Gastrocnemius medialis (tissue), 4 donors: ENCODE measurements around the gene BBS4.

Experiments used
- CTCF ChIP-seq, 5 experiments: fragments of 450-650 bp in 3 of 5; fragments of 200-600 bp in 2 of 5; sonication (generic) in 2 of 5; IDR thresholded peaks in 4 of 5; conservative IDR thresholded peaks in 1 of 5; 1 replicate in 4 of 5; 2 replicates in 1 of 5; pipeline ENCODE4 v1.5.1; 2016 to 2019; ENCODE audit warnings: antibody characterized with exemption in 5 of 5, mild to moderate bottlenecking in 3 of 5, moderate library complexity in 3 of 5
- POLR2A ChIP-seq, 2 donors: fragments of 450-650 bp; IDR thresholded peaks; one replicate each; pipeline ENCODE4 v1.6.1; 2017; ENCODE audit warnings: antibody characterized with exemption in 2 of 2, mild to moderate bottlenecking in 2 of 2, moderate library complexity in 2 of 2

GRCh38 chr15:72760590-72761260, 74.7 kb downstream of the BBS4 start:
- no peak for TF ChIP-seq CTCF (IDR thresholded peaks at IDR 0.05 in 4 of 5, conservative IDR thresholded peaks at IDR 0.05 in 1 of 5)
- TF ChIP-seq POLR2A (IDR thresholded peaks at IDR 0.05), result no peak
